ENCODE measurements around the gene GMFB.

GRCh38 chr14:54451121-54451601 lies 37.6 kb downstream of the GMFB start:
- TF ChIP-seq POLR2AphosphoS5 (IDR thresholded peaks at IDR 0.05; ENCODE audit: insufficient read depth in 1 of 2, low read depth in 1 of 2) (no peak), CTCF (IDR thresholded peaks at IDR 0.05) (no peak)

Measured in vagina (tissue), 2 donors.